Stomach (tissue), 9 donors: ENCODE measurements around the gene PADI3. TPM values are rescaled to one million over a fixed set of nuclear protein-coding genes. Genes with fewer than 3 reads are reported as not detected.

Experiments
- DNase-seq, 2 donors: peaks; one replicate each; pipeline versions ENCODE4 v3.0.0 to v3.0.0-alpha.2; 2013 to 2019
- H3K27ac ChIP-seq, 5 donors: fragments of 200-600 bp in 4 of 5; sonication (generic) in 4 of 5; one replicate each; pipeline ENCODE4 v1.5.1; 2013 to 2019; ENCODE audit warnings: mild to moderate bottlenecking in 1 of 5, moderate library complexity in 1 of 5
- H3K27me3 ChIP-seq, 3 donors: fragments of 200-600 bp; sonication (generic); one replicate each; pipeline ENCODE4 v1.5.1; 2017 to 2019; ENCODE audit warnings: mixed run types in 1 of 3
- H3K36me3 ChIP-seq, 4 donors: fragments of 200-600 bp; sonication (generic); 1 replicate in 3 of 4; 2 replicates in 1 of 4; pipeline ENCODE4 v1.5.1; 2016 to 2019
- H3K4me1 ChIP-seq, 4 donors: fragments of 200-600 bp; sonication (generic); one replicate each; pipeline ENCODE4 v1.5.1; 2016 to 2019
- H3K4me3 ChIP-seq, 4 donors: fragments of 200-600 bp; sonication (generic) in 3 of 4; one replicate each; pipeline ENCODE4 v1.5.1; 2016 to 2019; ENCODE audit warnings: mild to moderate bottlenecking in 1 of 4
- H3K9me3 ChIP-seq, 4 donors: fragments of 200-600 bp; sonication (generic); one replicate each; pipeline ENCODE4 v1.5.1; 2016 to 2019
- CTCF ChIP-seq, 7 experiments: fragments of 450-650 bp in 4 of 7; fragments of 200-600 bp in 3 of 7; sonication (generic) in 3 of 7; IDR thresholded peaks; one replicate each; pipeline ENCODE4 v1.5.1; 2016 to 2019; ENCODE audit warnings: antibody characterized with exemption in 7 of 7, control low read depth in 2 of 7, mild to moderate bottlenecking in 1 of 7
- EP300 ChIP-seq: sonication (generic); formaldehyde crosslinking; IDR thresholded peaks from one replicate; pipeline ENCODE4 v1.6.1; 2017; ENCODE audit warnings: antibody characterized with exemption
- POLR2A ChIP-seq, 4 donors: fragments of 450-650 bp; IDR thresholded peaks; one replicate each; pipeline ENCODE4 v1.6.1; 2016; ENCODE audit warnings: antibody characterized with exemption in 4 of 4, control low read depth in 2 of 4, mild to moderate bottlenecking in 1 of 4, moderate library complexity in 1 of 4
- POLR2AphosphoS5 ChIP-seq, 3 donors: sonication (generic); formaldehyde crosslinking; IDR thresholded peaks; one replicate each; pipeline ENCODE4 v1.6.1; 2016; ENCODE audit warnings: antibody characterized with exemption in 3 of 3
- WGBS, 5 donors: extraction: QIAGEN DNeasy Blood & Tissue Kit in 3 of 5; methylation state at CpG; one replicate each; pipeline versions ENCODE4 v1.1.5 to v1.1.7; 2013 to 2018; 5-methylcytosine and 5-hydroxymethylcytosine counted together
- intact Hi-C: fragments of 100-400 bp; cut with DNase I; formaldehyde crosslinking; loops from one replicate; pipeline ENCODE4 v1.15.1; 2023; ENCODE audit warnings: low total_unique reads
- polyA plus RNA-seq, 3 donors: library from polyadenylated mRNA; stranded (reverse); fragments of 200-250 nt; gene quantifications; one replicate each; pipeline ENCODE4 v1.2.3, GENCODE V29; 2013
- total RNA-seq, 5 donors: library from RNA; depleted of rRNA; stranded (reverse); fragments of >200 nt; gene quantifications; one replicate each; pipeline versions ENCODE4 v1.1.0 to v1.2.3, GENCODE V29; 2014 to 2016
- donor health status: healthy with polysubstance abuse.
- donor health status: Bipolar disorder and iron deficiency.
- donor health status: healthy.

Gene PADI3
- total and polyA plus RNA-seq, 8 donors: 5.4 TPM; not detected in 7

- intact Hi-C loops: no loop called here
- Histone ChIP-seq H3K27ac (no peak overlapping the region), H3K36me3 (no peaks in the 10 kb centered on the region), H3K27me3 (peaks cover 0 to 45% (median 12%) of the 10 kb centered on the region in 3 donors), H3K4me3 (no peak overlapping the region), H3K9me3 (no peaks in the 10 kb centered on the region), H3K4me1 (peaks cover 5 to 21% (median 13%) of the 10 kb centered on the region in 4 donors)
- no peak for DNase-seq
- TF ChIP-seq EP300: no peak
- 68 to 84% (median 78%) methylated on average over 5 of the region's 5 CpGs for WGBS, 5 donors
Measured at GRCh38 chr1:17209430-17209829, 39.5 kb upstream of the PADI3 start.

- H3K9me3 ChIP-seq: no peaks in the 10 kb centered on the region
- H3K4me1 ChIP-seq: peaks cover 5 to 21% (median 13%) of the 10 kb centered on the region in 4 donors
- intact Hi-C loops: no loop called here
- 90 to 97% (median 95%) methylated on average over 8 of the region's 8 CpGs for WGBS, 5 donors
- H3K4me3 ChIP-seq: no peak overlapping the region
- no peak for DNase-seq
- H3K27me3 ChIP-seq: peaks cover 0 to 47% (median 17%) of the 10 kb centered on the region in 3 donors
- H3K36me3 ChIP-seq: no peaks in the 10 kb centered on the region
- TF ChIP-seq CTCF (IDR thresholded peaks at IDR 0.05) (no peak), POLR2A (IDR thresholded peaks at IDR 0.05) (no peak), EP300 (no peak), POLR2AphosphoS5 (IDR thresholded peaks at IDR 0.05) (no peak)
- H3K27ac ChIP-seq: no peak overlapping the region
Measured at GRCh38 chr1:17210176-17210575, 38.7 kb upstream of the PADI3 start.

GRCh38 chr1:17211377-17211776 is 37.5 kb upstream of the PADI3 start:
- 89 to 93% (median 90%) methylated on average over 5 of the region's 5 CpGs for whole genome bisulfite sequencing, 5 donors
- DNase-seq: no peak
- Histone ChIP-seq H3K36me3 (no peaks in the 10 kb centered on the region), H3K27me3 (peaks cover 0 to 51% (median 21%) of the 10 kb centered on the region in 3 donors), H3K9me3 (no peaks in the 10 kb centered on the region), H3K27ac (no peak overlapping the region), H3K4me1 (peaks cover 5 to 21% (median 13%) of the 10 kb centered on the region in 4 donors), H3K4me3 (no peak overlapping the region)
- intact Hi-C loops: no loop called here
- TF ChIP-seq POLR2AphosphoS5 (IDR thresholded peaks at IDR 0.05): no peak
- no peak for TF ChIP-seq EP300
- TF ChIP-seq POLR2A (IDR thresholded peaks at IDR 0.05): no peak
- TF ChIP-seq CTCF (IDR thresholded peaks at IDR 0.05): no peak

GRCh38 chr1:17212009-17212408 is 36.9 kb upstream of the PADI3 start:
- Histone ChIP-seq H3K4me3 (no peak overlapping the region), H3K9me3 (no peaks in the 10 kb centered on the region), H3K36me3 (no peaks in the 10 kb centered on the region), H3K4me1 (peaks cover 5 to 21% (median 13%) of the 10 kb centered on the region in 4 donors), H3K27me3 (peaks cover 0 to 57% (median 23%) of the 10 kb centered on the region in 3 donors), H3K27ac (no peak overlapping the region)
- intact Hi-C loops: no loop called here
- DNase-seq: peak in 1 of 2 donors; percentile 61
- no peak for TF ChIP-seq CTCF (IDR thresholded peaks at IDR 0.05)
- no peak for TF ChIP-seq POLR2A (IDR thresholded peaks at IDR 0.05)
- TF ChIP-seq EP300: no peak
- no peak for TF ChIP-seq POLR2AphosphoS5 (IDR thresholded peaks at IDR 0.05)
- 34 to 62% (median 37%) methylated on average over 5 to 10 of the region's 10 CpGs for WGBS, 5 donors

- WGBS, 5 donors: 11 to 22% (median 18%) methylated on average over 11 to 13 of the region's 13 CpGs
- no peaks in the 10 kb centered on the region for H3K36me3 ChIP-seq
- peak; percentile 33 to 86 for DNase-seq
- no peak overlapping the region for H3K4me3 ChIP-seq
- H3K4me1 ChIP-seq: peaks cover 5 to 21% (median 13%) of the 10 kb centered on the region in 4 donors
- H3K27ac ChIP-seq: no peak overlapping the region
- intact Hi-C loops: no loop called here
- TF ChIP-seq EP300 (no peak), CTCF (IDR thresholded peaks at IDR 0.05) (no peak), POLR2A (IDR thresholded peaks at IDR 0.05) (no peak), POLR2AphosphoS5 (IDR thresholded peaks at IDR 0.05) (no peak)
- peaks cover 0 to 63% (median 23%) of the 10 kb centered on the region in 3 donors for H3K27me3 ChIP-seq
- no peaks in the 10 kb centered on the region for H3K9me3 ChIP-seq
Measured at GRCh38 chr1:17212487-17213121, 36.3 kb upstream of the PADI3 start.
